GM19043 (cell line): ENCODE data around the gene PPM1F.
"Not testable (repeated sequence)": the region's sequence is repeated elsewhere in the genome, so short reads cannot be mapped to it uniquely, and the experiment has no call there.

Source experiments
- ATAC-seq: cut with Tn5 transposase; IDR thresholded peaks from one replicate; pipeline ENCODE4 v1.9.1; 2021; ENCODE audit warnings: low read depth; ENCODE audit not compliant: unreplicated experiment

Gene PPM1F

DNA sequence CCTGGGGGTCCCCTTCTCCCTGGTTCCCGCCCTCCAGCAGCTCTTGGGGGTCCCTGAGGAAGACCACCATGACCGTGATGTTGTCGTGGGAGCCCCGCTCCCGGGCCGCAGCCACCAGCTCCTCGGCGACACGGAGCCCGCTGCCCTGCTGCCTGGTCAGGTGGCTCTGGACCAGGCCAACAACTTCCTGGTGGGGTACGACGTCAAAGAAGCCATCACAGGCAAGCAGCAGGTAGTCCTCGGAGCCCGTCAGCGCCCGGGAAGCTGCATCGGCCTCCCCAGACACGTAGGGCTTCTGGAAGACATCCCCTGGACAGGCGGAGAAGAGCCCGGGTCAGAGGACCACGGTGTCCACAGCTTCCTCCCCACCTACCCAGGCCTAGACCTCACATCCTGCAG, 29.5 kb downstream of the PPM1F start:
- ATAC-seq: no peak

DNA sequence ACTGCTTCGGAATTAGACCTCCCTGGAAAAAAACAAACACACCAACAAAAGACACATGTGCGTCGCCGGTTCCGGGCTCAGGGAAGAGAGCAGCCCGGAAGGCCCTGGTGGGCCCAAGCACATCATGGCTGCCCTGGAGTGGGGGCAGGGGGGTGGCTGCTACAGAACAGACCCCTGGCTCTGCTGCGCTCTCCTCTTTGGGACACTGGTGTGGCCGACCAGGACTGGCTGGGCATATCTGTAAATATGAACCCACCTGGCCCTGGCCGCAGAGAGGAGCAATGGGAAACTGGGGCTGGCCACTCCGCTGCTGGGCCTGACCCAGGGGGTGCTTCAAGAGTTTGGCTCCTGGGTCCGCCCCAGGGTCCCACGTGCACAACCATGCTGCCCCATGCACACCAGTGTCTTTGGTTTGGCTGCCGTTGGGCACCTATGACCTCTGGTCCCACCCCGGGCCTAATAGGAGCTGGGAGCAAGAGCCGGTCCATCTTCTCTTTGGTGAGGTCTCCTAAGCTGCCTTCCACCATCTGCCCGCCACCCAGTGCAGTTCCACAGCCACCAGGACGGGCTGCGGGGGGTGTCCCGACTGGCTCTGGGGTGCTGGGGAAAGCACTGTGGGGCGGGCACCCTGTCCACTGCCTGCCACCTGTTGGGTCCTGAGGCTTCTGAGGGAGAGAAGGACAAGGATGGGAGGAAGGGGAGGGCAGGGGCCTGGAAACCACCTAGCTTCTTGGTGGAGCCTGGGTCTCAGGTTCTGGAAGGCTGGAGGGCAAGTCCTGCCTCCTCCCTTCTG, 30.1 kb downstream of the PPM1F start:
- ATAC-seq: no peak

GRCh38 chr22:21921729-21922128, 30.9 kb downstream of the PPM1F start:
- ATAC-seq: no peak

GRCh38 chr22:21921184-21921721, 31.4 kb downstream of the PPM1F start:
- no peak for ATAC-seq

DNA sequence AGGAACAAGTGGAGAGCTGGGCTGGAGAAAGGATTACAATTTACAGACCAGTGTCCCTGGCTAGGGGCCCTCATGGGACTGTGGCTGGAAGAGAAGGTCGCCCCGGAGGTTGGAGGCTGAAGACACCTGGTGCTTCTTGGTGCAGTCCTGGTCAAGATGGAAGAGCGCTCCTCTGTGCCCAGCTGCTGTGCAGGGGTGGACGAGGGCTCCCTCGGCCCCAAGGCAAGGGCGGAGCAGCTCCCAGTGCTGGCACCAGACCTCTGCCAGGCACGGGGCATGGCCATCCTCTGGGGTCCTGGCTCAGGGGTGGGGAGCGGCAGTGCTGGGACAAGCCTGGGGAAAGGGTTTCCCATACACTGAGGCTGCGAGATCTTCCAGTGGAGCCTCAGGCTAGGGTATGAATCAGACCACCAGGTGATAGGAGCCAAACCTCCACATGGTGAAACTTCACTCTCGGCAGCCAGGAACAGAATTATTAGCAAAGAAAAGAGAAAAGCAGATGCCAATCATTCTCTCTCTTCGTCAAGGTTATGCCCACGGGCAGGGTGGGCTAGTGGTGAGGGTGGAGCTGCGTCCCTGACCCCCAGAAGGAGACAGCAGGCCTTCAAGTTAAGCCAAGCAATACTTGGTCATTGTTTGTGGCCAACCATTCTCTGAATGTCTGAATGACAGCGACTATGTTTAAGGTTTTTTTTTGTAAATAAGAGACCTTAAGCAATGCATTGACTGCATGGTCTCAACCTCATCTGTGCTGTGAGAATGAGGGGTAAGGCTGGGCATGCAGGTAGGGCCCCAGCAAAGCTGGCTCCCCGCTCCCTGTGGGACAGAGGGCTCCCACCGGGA, 32.1 kb downstream of the PPM1F start:
- no peak for ATAC-seq

DNA sequence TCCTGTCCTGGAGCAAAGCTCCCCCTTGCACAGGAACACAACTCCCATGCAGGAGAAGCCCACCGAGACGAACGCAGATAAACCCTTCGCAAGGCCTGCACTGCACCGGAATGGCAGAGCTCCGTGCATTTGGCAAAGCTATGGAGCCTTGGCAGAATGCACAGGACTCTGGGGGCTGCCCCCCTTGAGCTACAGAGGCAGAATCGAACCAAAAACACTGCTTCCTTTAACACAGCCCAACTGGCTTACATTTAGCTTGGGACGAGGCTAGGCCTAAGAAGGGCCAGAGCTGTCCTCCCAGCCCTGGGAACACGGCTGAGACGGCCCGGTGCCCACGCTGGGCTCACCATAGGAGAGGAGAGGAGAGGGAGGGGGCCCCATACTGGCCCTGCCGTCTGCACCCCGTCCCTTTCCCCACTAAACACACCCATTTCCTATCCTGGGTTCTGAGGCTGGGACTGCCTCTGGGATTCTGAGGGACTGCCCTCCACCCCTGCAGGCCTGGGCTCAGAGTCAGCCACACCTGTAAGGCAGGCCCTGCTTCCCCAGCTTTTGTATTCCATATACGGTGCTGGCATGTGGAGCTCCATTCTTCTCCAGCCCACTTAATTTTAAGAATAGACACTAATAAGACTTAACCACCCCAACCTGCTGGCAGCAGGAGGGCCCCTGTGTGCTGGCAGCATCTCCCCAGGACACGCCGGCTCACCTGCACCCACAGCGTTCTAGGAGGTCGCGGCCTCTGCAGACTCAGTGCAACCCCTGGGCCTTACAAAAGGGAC, 32.9 kb downstream of the PPM1F start:
- ATAC-seq: no peak

DNA sequence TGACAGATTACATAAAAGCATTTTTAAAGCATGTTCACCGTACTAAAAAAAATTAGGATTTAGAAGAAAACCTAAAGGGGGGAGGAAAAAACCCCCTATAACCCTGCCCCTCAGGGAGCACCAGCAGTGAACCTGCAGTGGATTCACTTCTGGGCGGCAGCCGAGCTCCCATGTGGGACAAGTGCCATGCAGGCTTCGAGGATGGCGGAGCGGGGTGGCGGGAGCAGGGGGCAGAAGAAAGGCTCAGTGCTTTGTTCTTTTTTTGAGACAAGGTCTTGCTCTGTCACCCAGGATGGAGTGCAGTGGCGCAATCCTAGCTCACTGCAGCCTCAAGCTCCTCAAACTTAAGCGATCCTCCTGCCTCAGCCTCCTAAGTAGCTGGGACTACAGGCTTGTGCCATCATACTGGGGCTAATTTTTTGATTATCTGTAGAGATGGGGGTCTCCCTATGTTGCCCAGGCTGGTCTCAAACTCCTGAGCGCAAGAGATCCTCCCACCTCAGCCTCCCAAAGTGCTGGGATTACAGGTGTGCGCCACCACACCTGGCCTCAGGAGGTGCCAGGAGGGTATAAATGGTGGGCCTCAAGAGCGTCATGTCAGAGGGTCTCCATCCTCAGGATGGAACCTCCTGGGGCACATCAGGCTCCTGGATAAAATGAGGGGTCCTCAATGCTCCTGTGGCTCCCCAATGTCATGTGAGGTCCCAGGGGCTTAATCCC, 34.0 kb downstream of the PPM1F start:
- no peak for ATAC-seq

GRCh38 chr22:21917959-21918261, 34.7 kb downstream of the PPM1F start:
- no peak for ATAC-seq

DNA sequence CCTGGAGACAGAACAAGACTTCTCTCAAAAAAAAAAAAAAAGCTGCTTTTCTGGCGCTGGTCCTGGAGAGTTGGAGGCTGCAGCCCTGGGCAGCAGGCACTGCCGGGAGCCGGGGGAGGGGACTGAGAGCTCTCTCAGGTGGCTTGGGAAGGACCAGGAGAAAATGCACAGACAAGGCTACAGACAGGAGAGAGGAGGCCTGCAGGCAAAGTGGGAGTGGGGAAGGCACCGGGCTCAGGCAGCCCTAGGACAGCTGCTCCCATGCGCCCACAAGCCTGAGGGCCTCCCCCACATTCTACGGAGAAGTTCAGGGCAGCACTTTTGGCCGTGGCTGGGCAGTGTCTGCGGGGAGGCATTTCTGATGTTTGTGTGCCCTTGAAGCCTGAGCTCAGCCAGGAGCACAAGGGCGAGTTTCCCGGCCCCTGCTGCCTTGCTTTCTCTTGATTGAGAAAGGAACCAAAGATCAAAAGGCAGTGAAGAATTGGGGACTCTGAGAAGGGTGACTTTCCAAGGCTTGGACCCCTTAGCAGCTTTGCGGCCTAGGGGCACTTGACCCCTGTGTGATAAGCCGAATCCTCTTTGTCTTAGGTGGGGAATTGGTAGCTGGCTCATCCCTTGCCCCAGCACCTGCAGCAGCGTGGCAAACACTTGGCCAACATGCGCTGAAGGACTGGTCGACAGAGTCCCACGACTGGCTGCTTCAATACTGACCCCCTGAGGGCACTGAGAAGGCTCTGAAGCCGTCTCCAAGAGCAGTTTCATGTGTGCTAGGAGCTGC, 35.3 kb downstream of the PPM1F start:
- no peak for ATAC-seq

DNA sequence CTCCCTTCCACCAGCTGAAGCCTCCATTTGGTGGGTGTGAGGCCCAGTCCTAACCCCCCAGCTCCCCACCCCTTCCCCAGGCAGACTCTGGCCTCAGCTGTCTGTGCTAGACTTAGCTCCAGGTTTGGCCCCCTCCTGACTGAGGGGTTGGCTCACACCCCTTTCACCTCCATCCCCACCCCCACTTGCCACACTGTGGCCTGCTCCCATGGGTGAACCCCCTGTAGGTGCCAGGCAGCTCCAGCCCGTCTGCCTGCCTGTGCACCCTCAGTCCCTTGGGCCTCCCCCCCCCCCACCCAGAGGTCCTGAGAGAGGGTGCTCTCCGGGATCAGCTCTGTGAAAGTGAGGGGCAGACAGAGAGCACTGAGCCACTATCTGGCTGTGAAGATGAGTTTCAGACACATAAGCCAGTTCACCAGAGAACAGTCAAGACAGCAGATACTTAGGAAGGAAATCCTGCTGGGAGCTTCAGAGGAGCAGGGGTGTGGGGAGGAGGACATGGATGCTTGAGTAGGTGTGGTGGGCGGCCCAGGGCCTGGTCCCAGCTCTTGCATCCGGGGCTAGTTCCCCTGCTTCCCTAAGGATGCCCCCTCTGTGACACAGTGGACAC, 36.2 kb downstream of the PPM1F start:
- no peak for ATAC-seq

- ATAC-seq: no peak
Observed at GRCh38 chr22:21915624-21916308, 36.9 kb downstream of the PPM1F start.

- not testable (repeated sequence) for ATAC-seq
Observed at GRCh38 chr22:21914033-21914642, 38.5 kb downstream of the PPM1F start.

- not testable (repeated sequence) for ATAC-seq
Observed at GRCh38 chr22:21910367-21910766, 42.3 kb downstream of the PPM1F start.

DNA sequence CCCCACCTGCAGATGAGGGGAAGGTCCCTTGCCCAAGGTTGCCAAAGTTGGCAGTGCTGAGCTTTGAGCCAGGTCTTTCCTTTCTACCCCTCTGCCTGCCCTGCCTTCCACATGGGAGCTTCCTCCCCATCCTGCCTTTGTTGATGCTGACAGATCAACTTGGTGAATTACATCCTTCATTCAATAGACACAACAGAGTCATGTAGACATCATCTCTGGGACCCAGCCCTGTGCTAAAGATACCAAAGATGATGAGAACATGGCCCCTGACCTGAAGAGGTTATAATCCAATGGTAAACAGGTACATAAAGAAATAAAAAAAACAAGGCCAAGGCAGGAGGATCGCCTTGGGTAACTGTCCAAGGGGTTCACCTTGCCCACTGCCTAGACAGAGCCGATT, 42.8 kb downstream of the PPM1F start:
- no peak for ATAC-seq

- ATAC-seq: no peak
Observed at GRCh38 chr22:21907638-21908522, 44.8 kb downstream of the PPM1F start.

GRCh38 chr22:21905234-21905633, 47.4 kb downstream of the PPM1F start:
- not testable (repeated sequence) for ATAC-seq

DNA sequence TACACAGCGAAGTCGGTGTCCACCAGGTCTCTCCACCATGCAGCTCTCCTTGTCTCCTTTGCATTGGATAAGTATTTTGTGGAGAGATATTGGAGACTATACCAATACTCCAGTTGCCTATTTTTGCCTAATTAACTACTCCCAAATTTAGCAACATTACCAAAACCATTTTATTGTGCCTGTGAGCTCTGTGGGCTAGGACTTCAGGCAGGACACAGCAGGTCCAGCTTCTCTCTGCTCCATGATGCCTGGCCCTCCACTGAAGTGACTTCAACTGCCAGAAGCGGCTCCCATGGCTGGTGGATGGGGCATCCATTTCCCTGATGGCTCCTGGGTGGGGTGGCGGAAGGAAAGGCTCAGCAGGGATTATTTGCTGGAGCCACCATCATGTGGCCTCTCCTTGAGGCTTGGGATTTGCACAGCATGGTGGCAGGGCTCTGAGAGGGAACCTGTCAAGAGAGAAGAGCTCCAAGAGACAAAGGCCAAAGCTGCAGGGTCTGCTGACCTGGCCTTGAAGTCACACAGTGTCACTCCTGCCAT, 48.3 kb downstream of the PPM1F start:
- ATAC-seq: no peak
